Caki2 (cell line): ENCODE results near the gene OTUB2. TPM values are rescaled to one million over a fixed set of nuclear protein-coding genes. Genes with fewer than 3 reads are reported as not detected.

Experiments
- DNase-seq: peaks from one replicate; pipeline ENCODE4 v3.0.0-alpha.2; 2015; ENCODE audit warnings: low read depth
- in situ Hi-C: cut with HindIII; loops from 2 replicates; pipeline ENCODE4 v1.10.0; 2016; ENCODE audit warnings: low sequenced_read_pairs, low pct_unique_long_range_greater_than_20kb, mixed read lengths
- total RNA-seq: library from RNA; depleted of rRNA; stranded (reverse); fragments of >200 nt; shearing (Covaris generic); gene quantifications from 2 replicates; pipeline ENCODE4 v1.2.3, GENCODE V29; 2014; ENCODE audit warnings: low replicate concordance

The OTUB2 gene
- total RNA-seq, 1 experiment from 2014 or later: 3.2 TPM

DNA sequence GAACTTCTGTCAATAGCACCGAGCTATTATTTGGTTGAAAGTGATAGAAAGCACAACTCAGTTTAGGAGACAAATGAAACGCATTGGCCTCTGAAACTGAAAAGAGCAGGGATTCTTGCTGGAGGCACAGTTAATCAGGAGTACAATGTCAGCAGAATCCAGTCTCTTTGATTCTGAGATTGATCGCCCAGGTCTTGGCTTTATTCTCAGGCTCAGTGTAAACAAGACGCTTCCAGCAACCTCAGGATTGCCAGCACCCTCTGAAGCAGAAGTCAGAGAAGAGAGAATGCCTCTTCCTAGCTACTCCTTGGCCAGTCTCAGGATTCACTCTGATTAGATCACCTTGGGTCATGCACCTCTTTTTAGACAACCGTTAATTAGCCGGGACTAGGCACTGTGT lies 11.8 kb upstream of the OTUB2 start:
- no peak for DNase-seq
- in situ Hi-C loops: no loop called here

DNA sequence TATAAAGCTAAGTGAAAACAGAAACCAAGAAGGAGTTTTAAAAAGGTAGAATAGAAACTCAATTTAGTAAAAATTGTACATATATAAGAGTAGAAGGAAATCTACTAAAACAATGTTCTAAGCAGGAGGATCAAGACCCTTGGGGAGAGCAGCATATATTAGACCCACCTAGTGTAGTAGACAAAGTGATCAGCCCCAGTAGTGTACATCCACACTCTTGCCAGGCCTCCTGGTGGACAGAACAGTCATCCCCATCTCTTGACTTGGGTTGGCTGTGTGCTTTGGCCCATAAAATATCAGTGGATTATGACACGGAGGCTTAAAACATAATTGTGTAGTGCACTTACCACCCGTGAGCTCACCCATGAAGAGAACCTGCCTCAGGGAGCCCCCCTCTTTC lies 10.9 kb upstream of the OTUB2 start:
- DNase-seq: no peak
- in situ Hi-C loops: no loop called here

DNA sequence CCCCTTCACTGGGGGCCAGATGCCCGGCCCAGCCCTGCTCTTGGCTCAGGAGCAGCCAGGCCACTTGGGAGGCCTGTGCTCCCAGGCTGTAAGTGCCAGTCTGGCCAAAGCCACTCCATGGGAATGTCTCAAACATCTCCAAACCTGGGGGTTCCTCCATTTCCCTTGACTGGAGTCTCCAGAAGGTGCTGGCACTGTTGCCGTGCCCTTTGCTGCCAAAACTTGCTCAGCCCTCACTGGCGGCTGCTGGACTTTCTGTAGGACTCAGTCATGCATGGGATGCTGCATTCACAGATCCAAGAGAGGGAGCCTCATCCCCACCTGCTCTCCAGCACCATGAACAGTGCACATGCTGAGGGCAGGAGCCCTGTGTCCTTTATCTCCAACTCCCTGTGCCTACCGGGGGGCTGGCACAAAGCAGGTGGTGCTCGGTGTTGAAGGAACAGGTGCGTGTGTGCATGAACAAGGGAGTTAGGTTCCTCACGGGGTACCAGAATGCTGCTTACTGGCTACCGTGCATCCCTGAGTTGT lies 9.6 kb upstream of the OTUB2 start:
- no peak for DNase-seq
- in situ Hi-C loops: no loop called here

DNA sequence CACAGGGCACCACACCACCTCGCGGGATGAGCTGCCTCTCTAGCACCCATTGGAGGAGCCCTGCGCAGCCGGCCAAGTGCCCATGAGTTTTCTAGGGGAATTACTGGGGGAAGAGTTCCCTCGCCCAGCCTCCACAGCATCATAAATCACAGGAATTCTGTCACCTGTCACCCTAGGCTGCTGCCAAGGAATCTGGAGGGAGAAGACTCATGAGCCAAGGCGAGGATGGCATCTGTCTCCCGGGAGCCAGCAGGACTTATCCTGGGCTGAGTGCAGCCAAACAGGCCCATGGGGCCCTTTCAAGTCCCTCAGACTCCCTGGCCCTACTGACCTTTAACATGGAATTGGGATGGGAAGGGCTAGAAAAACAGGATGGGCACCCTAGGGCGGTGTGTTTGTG lies 7.8 kb upstream of the OTUB2 start:
- DNase-seq: no peak
- in situ Hi-C loops: no loop called here

DNA sequence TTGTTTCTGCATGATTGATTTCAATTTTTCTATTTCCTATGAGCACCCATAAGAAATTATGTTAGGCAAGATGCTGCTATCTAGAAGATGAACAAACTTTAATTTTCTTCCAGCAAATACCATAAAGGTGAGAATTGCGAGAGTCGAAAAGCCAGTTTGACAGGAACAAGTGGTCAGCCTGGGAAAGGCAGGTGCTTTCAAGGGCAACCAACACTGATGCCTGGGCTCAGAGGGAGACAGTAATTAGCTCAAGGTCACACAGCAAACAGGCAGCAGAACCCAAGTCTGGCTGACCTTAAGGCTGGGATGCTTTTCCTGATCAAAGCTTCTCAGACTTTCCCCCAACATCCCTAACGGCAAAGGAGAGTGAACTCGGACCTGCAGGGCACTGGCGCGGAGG lies 6.8 kb upstream of the OTUB2 start:
- DNase-seq: no peak
- in situ Hi-C loops: no loop called here

DNA sequence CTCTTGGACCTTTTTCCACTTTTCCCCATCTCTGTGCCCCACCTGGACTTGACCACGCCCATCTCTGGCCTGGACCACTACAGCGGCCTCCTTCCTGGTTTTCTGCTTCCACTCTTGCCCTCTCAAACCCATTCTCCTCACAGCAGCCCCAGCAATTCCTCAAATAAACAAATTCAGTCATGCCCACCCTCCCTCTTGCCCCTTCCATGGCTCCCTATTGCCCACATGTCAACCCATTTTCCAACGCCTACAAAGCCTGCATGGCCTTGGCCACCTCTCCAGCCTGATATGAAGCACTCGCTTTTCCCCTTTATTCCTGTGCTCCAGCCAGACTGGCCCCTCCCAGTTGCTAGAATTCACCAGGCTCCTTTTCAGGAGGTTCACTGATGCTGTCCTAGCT lies 5.9 kb upstream of the OTUB2 start:
- in situ Hi-C loops: no loop called here
- no peak for DNase-seq

DNA sequence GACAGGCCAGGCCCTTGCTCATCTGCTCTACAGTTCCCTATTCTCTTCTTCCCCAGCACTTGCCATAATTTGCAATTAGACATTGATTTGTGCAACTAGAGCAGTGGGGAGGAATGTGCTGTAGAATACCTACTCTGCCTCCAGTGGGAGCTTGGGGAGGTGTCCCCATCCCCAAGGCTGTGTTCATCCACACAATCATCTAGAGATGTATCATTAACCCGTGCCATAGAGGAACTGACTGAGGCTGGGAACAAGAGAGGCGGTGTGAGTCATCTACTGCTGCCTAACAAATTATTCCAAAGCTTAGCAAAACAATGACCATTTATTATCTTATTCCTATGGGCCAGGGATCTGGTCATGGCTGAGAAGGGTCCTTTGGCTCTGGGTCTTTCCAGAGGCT lies 5.1 kb upstream of the OTUB2 start:
- peak; percentile 40 for DNase-seq
- in situ Hi-C loops: no loop called here

DNA sequence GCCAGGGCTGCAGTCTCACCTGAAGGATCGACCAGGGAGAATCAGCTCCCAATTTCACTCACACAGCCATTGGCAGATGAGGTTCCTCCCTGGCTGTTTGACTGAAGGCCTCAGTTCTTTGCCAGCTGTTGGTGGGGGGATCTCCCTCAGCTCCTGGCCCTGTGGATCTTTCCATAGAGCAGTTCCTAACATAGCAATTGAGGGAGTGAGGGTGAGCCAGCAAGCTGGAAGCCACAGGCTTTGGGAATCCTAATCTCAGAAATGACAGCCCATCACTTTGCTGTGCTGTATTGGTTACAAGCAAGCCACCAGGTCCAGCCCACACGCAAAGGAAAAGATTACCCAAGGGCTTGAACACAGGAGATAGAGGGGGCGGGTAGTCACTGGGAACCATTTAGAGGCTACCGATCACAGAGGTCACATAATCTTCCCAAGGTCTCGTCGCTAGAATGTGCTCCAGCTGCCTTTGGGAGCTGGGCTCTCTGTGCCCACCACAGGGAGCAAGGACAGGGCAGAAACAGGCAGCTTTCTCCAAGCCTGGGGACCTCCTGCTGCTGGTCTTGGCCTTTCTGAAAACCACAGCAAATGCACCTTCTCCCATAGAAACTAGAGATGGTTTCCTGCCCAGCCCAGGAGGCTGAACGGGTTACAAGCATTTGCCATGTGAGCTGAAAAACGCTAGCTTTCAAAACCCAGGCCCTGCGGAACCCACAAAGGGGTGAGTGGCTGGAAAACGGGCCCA lies 4.6 kb upstream of the OTUB2 start:
- in situ Hi-C loops: no loop called here
- DNase-seq: no peak

DNA sequence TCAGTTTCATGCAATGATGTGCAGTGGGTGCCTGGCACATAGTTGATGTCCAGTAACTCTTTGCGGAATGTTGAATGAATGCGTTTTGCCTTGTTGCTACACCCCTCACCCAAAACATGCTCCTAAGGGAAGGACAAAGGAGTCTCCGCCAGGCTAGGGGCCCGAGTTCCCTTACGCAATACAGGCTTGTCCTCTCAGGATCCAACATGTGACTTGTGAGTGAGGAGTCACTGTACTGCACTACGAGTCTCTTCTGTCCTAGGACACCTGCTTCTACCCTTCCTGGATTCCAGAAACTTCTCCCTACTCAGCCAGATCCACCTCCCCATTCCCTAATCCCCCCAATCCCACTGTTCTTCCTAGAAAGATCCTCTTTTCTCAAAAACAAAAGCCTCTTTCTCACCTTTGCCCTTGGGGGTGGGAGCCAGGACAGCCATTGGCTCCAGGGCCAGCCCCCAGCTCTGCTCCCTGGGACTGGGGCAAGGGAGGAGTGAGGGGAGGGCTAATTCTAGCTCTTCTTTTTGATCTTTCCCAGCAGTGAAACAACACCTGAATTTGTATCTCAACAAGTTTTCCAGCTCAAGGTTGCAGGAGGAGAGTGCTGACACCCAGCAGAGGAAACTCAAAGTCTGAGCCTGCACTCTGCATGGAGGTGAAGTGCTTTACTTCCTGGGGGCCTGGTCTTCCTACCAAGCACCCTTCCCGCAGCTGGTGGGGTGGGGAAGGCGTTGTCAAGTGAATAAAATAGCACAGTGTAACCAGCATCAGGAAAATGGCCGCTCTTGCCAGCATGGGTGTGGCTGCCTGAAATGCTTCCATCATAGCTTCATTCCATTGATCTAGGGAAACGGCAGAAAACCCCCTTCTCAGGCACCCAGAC lies 3.4 kb upstream of the OTUB2 start:
- DNase-seq: no peak
- in situ Hi-C loops: no loop called here

DNA sequence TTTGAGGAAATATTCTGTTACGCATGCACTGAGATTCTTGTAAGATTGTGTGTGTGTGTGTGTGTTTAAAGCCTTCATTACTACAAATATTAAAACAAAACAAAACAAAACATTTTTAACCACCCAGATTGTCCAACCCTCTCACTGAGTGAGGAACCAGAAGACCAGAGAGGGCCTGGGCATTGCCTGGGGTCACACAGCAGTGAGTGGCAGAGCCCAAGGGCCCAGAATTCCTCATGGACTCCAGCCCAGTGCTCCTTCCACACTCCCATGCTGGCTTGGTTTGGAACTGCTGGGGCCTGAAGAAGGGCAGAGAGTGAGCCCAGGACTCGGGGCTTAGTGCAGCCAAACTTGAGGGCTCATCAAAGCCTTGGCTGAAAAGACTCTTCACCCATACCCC lies 1.6 kb upstream of the OTUB2 start:
- no peak for DNase-seq
- in situ Hi-C loops: no loop called here

DNA sequence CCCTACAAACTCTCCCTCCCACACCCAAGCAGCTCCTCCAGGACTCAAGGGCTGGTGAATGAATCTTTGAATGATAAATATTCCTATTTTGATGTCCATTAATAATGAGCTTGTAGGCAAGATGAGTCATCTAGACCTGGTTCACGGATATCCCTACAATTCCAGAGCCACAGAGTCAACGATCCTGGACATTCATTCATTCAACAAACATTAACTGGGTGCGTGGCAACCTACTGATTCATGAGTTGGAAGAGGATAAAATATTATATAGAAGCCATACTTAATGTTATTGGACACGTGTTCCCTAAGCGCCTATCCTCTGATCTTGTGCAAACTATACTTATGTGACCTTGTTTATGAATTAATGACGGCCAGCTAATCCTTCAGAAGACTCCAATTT lies 420 bp upstream of the OTUB2 start:
- in situ Hi-C loops: no loop called here
- DNase-seq: no peak

DNA sequence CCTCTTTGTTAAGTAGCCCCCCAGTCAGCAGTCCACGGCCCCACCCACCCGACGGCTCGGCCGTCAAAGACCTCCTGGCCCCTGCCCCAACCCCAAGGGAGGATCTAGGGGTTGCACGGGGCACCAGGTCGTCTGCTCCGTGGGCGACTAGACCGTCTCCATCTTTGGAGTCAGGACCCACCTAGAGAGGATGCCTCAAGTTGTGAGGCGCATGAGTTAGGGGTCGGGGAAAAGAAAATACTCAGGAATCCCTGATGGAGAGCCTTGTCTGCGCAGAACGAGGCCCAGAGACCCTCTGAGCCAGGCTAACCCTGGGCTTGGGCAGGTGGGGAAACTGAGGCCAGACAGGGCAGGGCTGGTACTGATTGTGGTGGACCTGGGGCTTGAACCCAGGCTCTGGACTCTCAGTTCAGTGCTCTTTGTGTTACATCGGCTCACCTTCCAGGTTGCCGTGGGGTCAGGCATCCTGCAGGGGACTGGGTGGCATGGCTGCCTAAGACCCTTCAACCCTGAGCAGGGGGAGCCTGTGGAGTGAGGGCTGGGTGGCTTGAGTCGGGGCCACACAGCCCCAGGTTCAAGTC lies 839 bp downstream of the OTUB2 start:
- in situ Hi-C loops: no loop called here

DNA sequence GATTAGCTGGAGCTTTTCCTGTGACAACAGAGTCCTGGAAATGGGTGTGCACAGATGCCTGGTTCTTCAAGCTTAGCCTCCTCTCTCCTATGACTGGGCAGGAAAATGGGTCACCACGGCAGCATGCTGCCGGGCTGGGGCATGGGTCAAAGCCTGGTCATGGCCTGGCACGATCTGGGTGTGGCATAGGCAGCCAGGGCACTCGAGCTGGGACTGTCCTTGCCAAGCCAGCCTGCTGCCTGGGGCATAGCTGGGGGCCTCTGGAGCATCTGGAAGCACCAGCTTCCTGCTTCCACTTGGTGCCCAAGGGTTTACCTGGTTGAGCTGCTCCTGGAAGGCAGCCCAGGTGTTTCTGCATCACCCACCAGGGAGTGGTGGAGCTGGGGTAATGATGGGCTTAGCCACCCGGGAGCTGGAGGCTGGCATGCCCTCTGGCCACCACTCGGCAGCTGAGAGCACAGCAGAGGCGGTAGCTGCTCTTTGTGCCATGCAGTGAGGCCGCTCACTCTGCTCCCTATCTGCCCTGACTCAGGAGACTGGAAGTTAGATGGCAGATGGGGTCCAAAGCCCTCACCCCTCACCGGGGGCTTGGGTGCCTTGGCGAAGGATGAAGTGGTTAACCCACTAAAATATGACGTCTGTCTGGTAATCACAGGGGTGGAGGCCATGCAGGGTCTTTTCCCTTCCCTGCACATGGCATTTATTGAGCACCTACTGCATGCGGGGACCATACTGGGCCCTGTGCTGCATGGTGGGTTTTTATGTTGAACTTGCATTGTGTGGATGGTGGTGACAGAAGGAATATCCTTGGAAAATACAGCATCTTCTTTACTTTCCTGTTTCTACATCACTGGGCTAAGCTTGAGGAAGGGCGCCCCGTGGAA lies 1.7 kb downstream of the OTUB2 start:
- peak; percentile 44 for DNase-seq
- in situ Hi-C loops: no loop called here

More for the DNA sequence above, 839 bp downstream of the OTUB2 start:
- DNase-seq: no peak

DNA sequence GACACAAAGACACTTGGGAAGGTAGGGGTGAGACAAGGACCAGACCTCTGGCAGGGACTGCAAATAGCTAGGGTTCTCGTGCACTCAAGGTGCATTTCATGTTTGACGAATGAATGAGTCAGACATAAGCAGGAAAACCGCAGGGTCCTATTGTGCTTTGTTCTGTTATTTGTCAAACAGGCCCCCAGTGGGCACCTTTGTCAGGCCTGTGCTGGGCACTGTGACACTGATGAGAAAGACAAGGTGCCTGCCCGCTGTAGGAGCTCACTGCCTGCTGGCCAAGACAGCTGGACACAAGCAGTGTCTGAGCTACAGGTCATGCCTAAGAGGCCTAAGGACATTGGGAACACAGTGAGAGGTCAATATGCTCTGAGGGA lies 2.3 kb downstream of the OTUB2 start:
- DNase-seq: peak; percentile 66
- in situ Hi-C loops: no loop called here

DNA sequence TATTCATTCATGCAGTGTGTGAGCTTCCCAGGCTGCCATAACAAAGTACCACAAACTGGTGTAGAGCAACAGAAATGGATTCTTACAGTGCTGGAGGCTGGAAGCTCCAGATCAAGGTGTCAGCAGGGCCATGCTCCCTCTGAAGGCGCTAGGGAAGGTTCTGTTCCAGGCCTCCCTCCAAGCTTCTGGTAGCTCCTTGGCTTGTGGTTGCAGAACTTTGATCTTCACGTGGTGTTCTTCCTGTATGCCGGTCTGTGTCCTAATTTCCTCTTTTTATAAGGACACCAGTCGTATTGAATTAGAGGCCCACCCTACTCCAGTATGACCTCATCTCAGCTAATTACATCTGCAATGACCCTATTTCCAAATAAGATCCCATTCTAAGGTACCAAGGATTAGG lies 3.1 kb downstream of the OTUB2 start:
- in situ Hi-C loops: no loop called here
- DNase-seq: no peak

DNA sequence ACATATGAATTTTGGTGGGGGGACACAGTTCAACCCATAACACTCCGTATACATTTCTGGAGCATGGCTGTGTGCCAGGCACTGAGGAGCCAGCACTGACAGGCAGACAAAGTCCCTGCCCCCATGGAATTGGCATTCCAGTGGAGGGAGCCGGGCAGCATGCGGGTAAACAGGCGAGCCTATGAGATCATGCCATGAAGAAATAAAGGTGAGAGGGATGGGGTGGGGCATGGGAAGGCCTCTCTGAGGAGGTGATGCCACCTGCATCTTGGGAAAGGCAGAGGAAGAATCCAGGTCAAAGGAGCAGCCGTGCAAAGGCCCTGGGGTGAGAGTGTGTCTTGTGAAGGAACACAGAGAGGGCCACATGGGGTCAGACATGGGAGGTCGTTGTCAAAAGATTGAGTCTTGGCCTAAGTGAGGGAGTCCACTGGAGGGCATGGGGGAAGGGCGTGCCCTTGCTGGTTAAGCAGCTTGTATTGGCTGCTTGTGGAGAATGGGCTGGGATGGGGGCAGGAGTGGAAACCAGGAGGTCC lies 3.6 kb downstream of the OTUB2 start:
- in situ Hi-C loops: no loop called here
- no peak for DNase-seq

DNA sequence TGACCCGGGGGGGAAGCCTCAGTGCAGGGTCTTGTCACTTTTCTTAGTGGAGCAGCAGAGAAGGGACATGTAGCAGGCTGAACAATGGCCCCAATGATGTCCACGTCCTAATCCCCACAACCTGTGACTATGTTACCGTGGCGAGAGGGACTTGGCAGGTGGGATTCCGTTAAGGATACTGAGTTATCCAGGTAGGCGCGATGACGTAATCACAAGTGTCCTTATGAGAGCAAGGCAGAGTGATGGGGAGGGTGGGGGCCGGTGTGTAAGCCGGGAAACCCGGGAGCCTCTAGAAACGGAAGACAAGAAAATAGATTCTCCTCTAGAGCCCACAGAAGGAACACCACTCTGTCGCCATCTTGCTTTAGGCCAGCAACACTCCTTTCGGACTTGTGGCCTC lies 4.4 kb downstream of the OTUB2 start:
- no peak for DNase-seq
- in situ Hi-C loops: no loop called here
